ENCODE results near the gene CDON. TPM values are rescaled to one million over a fixed set of nuclear protein-coding genes. Genes with fewer than 3 reads are reported as not detected.

The CDON gene
- total RNA-seq, 2 donors from 2014 or later = 10.4 to 17.7 TPM

DNA sequence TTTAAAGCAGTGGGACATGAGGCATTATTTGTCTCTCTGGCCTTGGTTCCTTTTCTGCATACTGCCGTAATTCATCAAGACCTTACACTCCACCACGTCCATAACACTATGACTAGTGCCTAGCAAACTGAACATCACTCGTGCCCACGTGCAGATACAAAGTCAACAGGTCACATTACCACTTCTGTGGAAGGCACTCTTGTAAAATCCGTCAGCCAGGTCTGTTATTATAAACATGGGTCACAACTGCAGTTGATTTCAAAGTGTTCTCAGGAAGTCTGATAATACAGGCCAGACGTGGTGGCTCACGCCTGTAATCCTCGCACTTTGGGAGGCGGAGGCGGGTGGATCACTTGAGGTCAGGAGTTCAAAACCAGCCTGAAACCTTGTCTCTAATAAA, 102.7 kb downstream of the CDON start:
- no peak for ATAC-seq (ENCODE audit: insufficient number of reproducible peaks, low FRiP score, low read depth)
- no peak overlapping the region for H3K27ac ChIP-seq
- H3K9me3 ChIP-seq = peaks cover 4% of the 10 kb centered on the region
- no peak for DNase-seq (ENCODE audit: low spot score)
- no peak for TF ChIP-seq CTCF (IDR thresholded peaks at IDR 0.05)
- H3K4me1 ChIP-seq (ENCODE audit: control insufficient read depth in 1 of 2, low read depth in 2 of 2) = no peaks in the 10 kb centered on the region
- H3K4me3 ChIP-seq = no peak overlapping the region
- no peaks in the 10 kb centered on the region for H3K36me3 ChIP-seq
- no peaks in the 10 kb centered on the region for H3K27me3 ChIP-seq (replicated peaks; ENCODE audit: insufficient read depth)

GRCh38 chr11:125959511-125959910, 103.2 kb downstream of the CDON start:
- Histone ChIP-seq H3K27ac (no peak overlapping the region), H3K4me1 (ENCODE audit: control insufficient read depth in 1 of 2, low read depth in 2 of 2) (no peaks in the 10 kb centered on the region), H3K36me3 (no peaks in the 10 kb centered on the region), H3K9me3 (peaks cover 4% of the 10 kb centered on the region), H3K27me3 (replicated peaks; ENCODE audit: insufficient read depth) (no peaks in the 10 kb centered on the region), H3K4me3 (no peak overlapping the region)
- no peak for DNase-seq (ENCODE audit: low spot score)
- ATAC-seq (ENCODE audit: insufficient number of reproducible peaks, low FRiP score, low read depth) = no peak
- TF ChIP-seq CTCF (IDR thresholded peaks at IDR 0.05) = no peak

DNA sequence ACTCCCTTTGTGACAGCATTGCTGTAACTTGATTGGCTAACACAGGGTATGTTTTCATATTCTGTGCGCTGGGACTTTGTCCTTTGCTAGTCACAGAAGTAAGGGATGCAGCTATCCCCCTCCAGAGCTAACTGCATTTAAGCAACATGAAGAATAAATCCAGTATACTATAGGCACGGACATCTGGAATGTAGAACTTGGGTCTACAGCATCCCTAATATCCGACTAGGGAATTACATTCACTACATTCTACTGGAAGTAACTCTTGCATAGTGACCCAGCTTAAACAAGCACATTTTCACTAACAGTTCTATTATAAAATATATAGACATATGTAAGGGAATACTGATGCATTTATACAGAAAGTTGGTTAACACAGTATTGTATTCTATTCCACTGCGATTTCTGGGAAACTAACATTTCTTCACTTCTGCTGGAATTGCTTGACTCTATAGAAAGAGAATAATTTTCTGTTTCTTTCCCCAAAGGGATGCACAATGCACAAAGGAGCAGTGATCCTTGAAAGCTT, 103.7 kb downstream of the CDON start:
- no peaks in the 10 kb centered on the region for H3K4me1 ChIP-seq (ENCODE audit: control insufficient read depth in 1 of 2, low read depth in 2 of 2)
- peaks cover 4% of the 10 kb centered on the region for H3K9me3 ChIP-seq
- no peaks in the 10 kb centered on the region for H3K27me3 ChIP-seq (replicated peaks; ENCODE audit: insufficient read depth)
- ATAC-seq (ENCODE audit: insufficient number of reproducible peaks, low FRiP score, low read depth) (no peak), DNase-seq (ENCODE audit: low spot score) (no peak)
- no peak for TF ChIP-seq CTCF (IDR thresholded peaks at IDR 0.05)
- H3K36me3 ChIP-seq = no peaks in the 10 kb centered on the region
- H3K27ac ChIP-seq = no peak overlapping the region
- no peak overlapping the region for H3K4me3 ChIP-seq

- H3K27ac ChIP-seq = no peak overlapping the region
- no peak overlapping the region for H3K4me3 ChIP-seq
- no peaks in the 10 kb centered on the region for H3K4me1 ChIP-seq (ENCODE audit: control insufficient read depth in 1 of 2, low read depth in 2 of 2)
- no peaks in the 10 kb centered on the region for H3K36me3 ChIP-seq
- no peak for TF ChIP-seq CTCF (IDR thresholded peaks at IDR 0.05)
- H3K9me3 ChIP-seq = peaks cover 3% of the 10 kb centered on the region
- no peaks in the 10 kb centered on the region for H3K27me3 ChIP-seq (replicated peaks; ENCODE audit: insufficient read depth)
- DNase-seq (ENCODE audit: low spot score) (no peak), ATAC-seq (ENCODE audit: insufficient number of reproducible peaks, low FRiP score, low read depth) (no peak)
These were observed 104.9 kb downstream of the CDON start for GRCh38 chr11:125957618-125958332.

- ATAC-seq (ENCODE audit: insufficient number of reproducible peaks, low FRiP score, low read depth) (peak; percentile 19), DNase-seq (ENCODE audit: low spot score) (no peak)
- TF ChIP-seq CTCF (IDR thresholded peaks at IDR 0.05) = no peak
- Histone ChIP-seq H3K27ac (no peak overlapping the region), H3K36me3 (no peaks in the 10 kb centered on the region), H3K4me3 (no peak overlapping the region), H3K4me1 (ENCODE audit: control insufficient read depth in 1 of 2, low read depth in 2 of 2) (no peaks in the 10 kb centered on the region), H3K27me3 (replicated peaks; ENCODE audit: insufficient read depth) (no peaks in the 10 kb centered on the region), H3K9me3 (no peaks in the 10 kb centered on the region)
These were observed 106.1 kb downstream of the CDON start for GRCh38 chr11:125956391-125957134.
